Activated naive CD4-positive, alpha-beta T cell treated with anti-CD3 and anti-CD28 coated beads, Interleukin-2, amount 50 U/mL, for 24 hours (primary cell): ENCODE data around the gene SVBP.

ENCODE experiments used
- H3K27ac Mint-ChIP-seq: one replicate; pipeline ENCODE4 v1.8.0; 2021; ENCODE audit warnings: mild to moderate bottlenecking, mixed read lengths
- H3K27me3 Mint-ChIP-seq: one replicate; pipeline ENCODE4 v1.8.0; 2021; ENCODE audit warnings: mixed read lengths
- H3K36me3 Mint-ChIP-seq: one replicate; pipeline ENCODE4 v1.8.0; 2021; ENCODE audit warnings: mixed read lengths
- H3K4me1 Mint-ChIP-seq: one replicate; pipeline ENCODE4 v1.8.0; 2021; ENCODE audit warnings: mixed read lengths
- H3K4me3 Mint-ChIP-seq: one replicate; pipeline ENCODE4 v1.8.0; 2021; ENCODE audit warnings: mild to moderate bottlenecking, mixed read lengths
- H3K9me3 Mint-ChIP-seq: one replicate; pipeline ENCODE4 v1.8.0; 2021; ENCODE audit warnings: mixed read lengths

The SVBP gene

GRCh38 chr1:42765832-42766740 lies 51.1 kb downstream of the SVBP start:
- Mint-ChIP-seq H3K9me3 (no peaks in the 10 kb centered on the region), H3K36me3 (peaks cover 8% of the 10 kb centered on the region), H3K27me3 (no peaks in the 10 kb centered on the region), H3K4me1 (peaks cover 32% of the 10 kb centered on the region), H3K27ac (no peak overlapping the region), H3K4me3 (no peak overlapping the region)

GRCh38 chr1:42765269-42765668 lies 51.9 kb downstream of the SVBP start:
- H3K9me3 Mint-ChIP-seq = no peaks in the 10 kb centered on the region
- H3K36me3 Mint-ChIP-seq = peaks cover 3% of the 10 kb centered on the region
- no peak overlapping the region for H3K4me3 Mint-ChIP-seq
- H3K27ac Mint-ChIP-seq = no peak overlapping the region
- H3K4me1 Mint-ChIP-seq = peaks cover 24% of the 10 kb centered on the region
- H3K27me3 Mint-ChIP-seq = no peaks in the 10 kb centered on the region

- Mint-ChIP-seq H3K27me3 (no peaks in the 10 kb centered on the region), H3K4me3 (no peak overlapping the region), H3K27ac (no peak overlapping the region)
These were observed 54.9 kb downstream of the SVBP start for GRCh38 chr1:42762269-42762668.

GRCh38 chr1:42761567-42761966 lies 55.6 kb downstream of the SVBP start:
- Mint-ChIP-seq H3K27ac (no peak overlapping the region), H3K27me3 (no peaks in the 10 kb centered on the region), H3K4me3 (no peak overlapping the region), H3K36me3 (peaks cover 4% of the 10 kb centered on the region), H3K9me3 (no peaks in the 10 kb centered on the region), H3K4me1 (peaks cover 7% of the 10 kb centered on the region)

More at GRCh38 chr1:42762269-42762668, 54.9 kb downstream of the SVBP start:
- H3K4me1 Mint-ChIP-seq = peaks cover 4% of the 10 kb centered on the region
- no peaks in the 10 kb centered on the region for H3K9me3 Mint-ChIP-seq
- no peaks in the 10 kb centered on the region for H3K36me3 Mint-ChIP-seq

- Mint-ChIP-seq H3K4me3 (no peak overlapping the region), H3K27ac (no peak overlapping the region), H3K27me3 (no peaks in the 10 kb centered on the region), H3K36me3 (peaks cover 12% of the 10 kb centered on the region), H3K9me3 (no peaks in the 10 kb centered on the region), H3K4me1 (peaks cover 7% of the 10 kb centered on the region)
These were observed 58.1 kb downstream of the SVBP start for GRCh38 chr1:42759114-42759513.

GRCh38 chr1:42758641-42759040 lies 58.6 kb downstream of the SVBP start:
- Mint-ChIP-seq H3K36me3 (peaks cover 15% of the 10 kb centered on the region), H3K27ac (no peak overlapping the region)

GRCh38 chr1:42757892-42758275 lies 59.3 kb downstream of the SVBP start:
- Mint-ChIP-seq H3K36me3 (peaks cover 18% of the 10 kb centered on the region), H3K4me1 (peaks cover 7% of the 10 kb centered on the region), H3K27ac (no peak overlapping the region), H3K4me3 (no peak overlapping the region), H3K9me3 (no peaks in the 10 kb centered on the region), H3K27me3 (no peaks in the 10 kb centered on the region)

More at GRCh38 chr1:42758641-42759040, 58.6 kb downstream of the SVBP start:
- Mint-ChIP-seq H3K9me3 (no peaks in the 10 kb centered on the region), H3K4me3 (no peak overlapping the region), H3K27me3 (no peaks in the 10 kb centered on the region), H3K4me1 (peaks cover 7% of the 10 kb centered on the region)
